Neural cell (in vitro differentiated cells): ENCODE measurements around the gene F11R. TPM values are rescaled to one million over a fixed set of nuclear protein-coding genes. Genes with fewer than 3 reads are reported as not detected.

Experiments used
- H2AFZ ChIP-seq: fragments of 200-600, 300-800 bp; sonication (generic), shearing (Covaris generic); 2 replicates; pipeline ENCODE4 v1.6.0; 2014; ENCODE audit warnings: low read depth, mild to moderate bottlenecking, antibody characterized with exemption, low read length, moderate library complexity
- H3F3A ChIP-seq: fragments of 200-600 bp; shearing (Covaris generic); 2 replicates; pipeline ENCODE4 v1.6.1; 2016; ENCODE audit warnings: mild to moderate bottlenecking, moderate library complexity, mixed read lengths, antibody characterized with exemption, low read length; ENCODE audit not compliant: insufficient read depth, poor library complexity, severe bottlenecking
- H3K27ac ChIP-seq: fragments of 200-600, 300-800 bp; sonication (generic), shearing (Covaris generic); 2 replicates; pipeline ENCODE4 v1.5.1; 2014; ENCODE audit warnings: mild to moderate bottlenecking, low read length, moderate library complexity
- H3K27me3 ChIP-seq: fragments of 300-800, 200-600 bp; sonication (generic), shearing (Covaris generic); 2 replicates; pipeline ENCODE4 v1.6.0; 2014; ENCODE audit warnings: mild to moderate bottlenecking, low read depth, low read length, moderate library complexity; ENCODE audit not compliant: insufficient read depth
- H3K36me3 ChIP-seq: fragments of 300-800, 200-600 bp; sonication (generic), shearing (Covaris generic); 2 replicates; pipeline ENCODE4 v1.5.1; 2014; ENCODE audit warnings: mild to moderate bottlenecking, antibody characterized with exemption, low read length, moderate library complexity; ENCODE audit not compliant: insufficient read depth
- H3K4me2 ChIP-seq: fragments of 300-800, 200-600 bp; sonication (generic), shearing (Covaris generic); 2 replicates; pipeline ENCODE4 v1.6.0; 2014; ENCODE audit warnings: mild to moderate bottlenecking, low read length
- H3K4me3 ChIP-seq: fragments of 300-800, 200-600 bp; sonication (generic), shearing (Covaris generic); 2 replicates; pipeline ENCODE4 v1.5.1; 2014; ENCODE audit warnings: mild to moderate bottlenecking, low read length, moderate library complexity
- H3K79me2 ChIP-seq: fragments of 200-600 bp; shearing (Covaris generic); replicated peaks from 2 replicates; pipeline ENCODE4 v1.6.0; 2014; ENCODE audit warnings: mild to moderate bottlenecking, low read length, moderate library complexity; ENCODE audit not compliant: insufficient read depth
- H3K9ac ChIP-seq: fragments of 300-800, 200-600 bp; sonication (generic), shearing (Covaris generic); 2 replicates; pipeline ENCODE4 v1.6.1; 2016; ENCODE audit warnings: mild to moderate bottlenecking, low read length, mixed read lengths
- H3K9me2 ChIP-seq: fragments of 200-600 bp; shearing (Covaris generic); 2 replicates; pipeline ENCODE4 v1.6.1; 2016; ENCODE audit warnings: mild to moderate bottlenecking, low read length, mixed read lengths; ENCODE audit not compliant: insufficient read depth
- H3K9me3 ChIP-seq: fragments of 200-600, 300-800 bp; sonication (generic), shearing (Covaris generic); 2 replicates; pipeline ENCODE4 v1.6.1; 2016; ENCODE audit warnings: mild to moderate bottlenecking, mixed run types, low read length, moderate library complexity, mixed read lengths
- H4K20me1 ChIP-seq: fragments of 200-600 bp; shearing (Covaris generic); 2 replicates; pipeline ENCODE4 v1.6.1; 2016; ENCODE audit warnings: mild to moderate bottlenecking, mixed run types; ENCODE audit not compliant: insufficient read depth
- EP300 ChIP-seq: fragments of 450-650 bp; conservative IDR thresholded peaks from 2 replicates; pipeline ENCODE4 v1.6.1; 2014; ENCODE audit warnings: antibody characterized with exemption, mild to moderate bottlenecking, moderate library complexity; ENCODE audit not compliant: poor library complexity, severe bottlenecking
- EZH2 ChIP-seq: fragments of 200-600, 300-800 bp; shearing (Covaris generic), sonication (generic); IDR thresholded peaks from 2 replicates; pipeline ENCODE4 v1.6.1; 2014; ENCODE audit warnings: antibody characterized with exemption, low read length, borderline replicate concordance, mild to moderate bottlenecking; ENCODE audit not compliant: insufficient read depth, poor library complexity, severe bottlenecking
- MXI1 ChIP-seq: fragments of 450-650 bp; conservative IDR thresholded peaks from 2 replicates; pipeline ENCODE4 v1.6.1; 2014; ENCODE audit warnings: antibody characterized with exemption, mild to moderate bottlenecking; ENCODE audit not compliant: poor library complexity, severe bottlenecking
- POLR2AphosphoS5 ChIP-seq: IDR thresholded peaks from 2 replicates; pipeline ENCODE4 v1.6.1; 2012
- RAD21 ChIP-seq: fragments of 450-650 bp; conservative IDR thresholded peaks from 2 replicates; pipeline ENCODE4 v1.6.1; 2014; ENCODE audit warnings: antibody characterized with exemption, mild to moderate bottlenecking, moderate library complexity
- SMC3 ChIP-seq: fragments of 450-650 bp; conservative IDR thresholded peaks from 2 replicates; pipeline ENCODE4 v1.6.1; 2014; ENCODE audit warnings: antibody characterized with exemption, mild to moderate bottlenecking, moderate library complexity; ENCODE audit not compliant: poor library complexity
- TAF1 ChIP-seq: IDR thresholded peaks from 2 replicates; pipeline ENCODE4 v1.6.1; 2012; ENCODE audit warnings: low read depth
- polyA minus RNA-seq: library from RNA; depleted of rRNA, polyadenylated mRNA; stranded (reverse); fragments of >200 nt; gene quantifications from 2 replicates; pipeline ENCODE4 v1.2.3, GENCODE V29; 2014
- polyA plus RNA-seq: library from polyadenylated mRNA; depleted of rRNA; stranded (reverse); fragments of >200 nt; gene quantifications from 2 replicates; pipeline ENCODE4 v1.2.3, GENCODE V29; 2014
- TF ChIP-seq, protein P1 (sequence below): IDR thresholded peaks from 2 replicates; pipeline ENCODE4 v1.6.1; 2012; ENCODE audit warnings: borderline replicate concordance
- TF ChIP-seq, protein P2 (sequence below): fragments of 450-650 bp; IDR thresholded peaks from 2 replicates; pipeline ENCODE4 v1.5.1; 2014; ENCODE audit warnings: antibody characterized with exemption, mild to moderate bottlenecking, moderate library complexity; ENCODE audit not compliant: poor library complexity, severe bottlenecking

The F11R gene
- polyA plus RNA-seq (4.3 and 7.3 TPM in 2 replicates), polyA minus RNA-seq (4.6 and 8.1 TPM in 2 replicates)

- no peaks in the 10 kb centered on the region for H3K79me2 ChIP-seq
- H4K20me1 ChIP-seq = no peaks in the 10 kb centered on the region
- peak within 1 kb of the TSS; percentile 3 for H2AFZ ChIP-seq
- H3K27me3 ChIP-seq = peaks cover 28% of the 10 kb centered on the region
- peak within 1 kb of the TSS; percentile 11 for H3K9ac ChIP-seq
- no peak within 1 kb of the TSS for H3K27ac ChIP-seq
- H3K9me2 ChIP-seq = no peaks in the 10 kb centered on the region
- no peaks in the 10 kb centered on the region for H3F3A ChIP-seq
- no peaks in the 10 kb centered on the region for H3K9me3 ChIP-seq
- peak within 1 kb of the TSS; percentile 43 for H3K4me2 ChIP-seq
- H3K4me3 ChIP-seq = peak within 1 kb of the TSS; percentile 71
- H3K36me3 ChIP-seq = no peaks in the 10 kb centered on the region
- no peak for TF ChIP-seq MXI1
- no peak for TF ChIP-seq RAD21
- TF ChIP-seq, protein P1, sequence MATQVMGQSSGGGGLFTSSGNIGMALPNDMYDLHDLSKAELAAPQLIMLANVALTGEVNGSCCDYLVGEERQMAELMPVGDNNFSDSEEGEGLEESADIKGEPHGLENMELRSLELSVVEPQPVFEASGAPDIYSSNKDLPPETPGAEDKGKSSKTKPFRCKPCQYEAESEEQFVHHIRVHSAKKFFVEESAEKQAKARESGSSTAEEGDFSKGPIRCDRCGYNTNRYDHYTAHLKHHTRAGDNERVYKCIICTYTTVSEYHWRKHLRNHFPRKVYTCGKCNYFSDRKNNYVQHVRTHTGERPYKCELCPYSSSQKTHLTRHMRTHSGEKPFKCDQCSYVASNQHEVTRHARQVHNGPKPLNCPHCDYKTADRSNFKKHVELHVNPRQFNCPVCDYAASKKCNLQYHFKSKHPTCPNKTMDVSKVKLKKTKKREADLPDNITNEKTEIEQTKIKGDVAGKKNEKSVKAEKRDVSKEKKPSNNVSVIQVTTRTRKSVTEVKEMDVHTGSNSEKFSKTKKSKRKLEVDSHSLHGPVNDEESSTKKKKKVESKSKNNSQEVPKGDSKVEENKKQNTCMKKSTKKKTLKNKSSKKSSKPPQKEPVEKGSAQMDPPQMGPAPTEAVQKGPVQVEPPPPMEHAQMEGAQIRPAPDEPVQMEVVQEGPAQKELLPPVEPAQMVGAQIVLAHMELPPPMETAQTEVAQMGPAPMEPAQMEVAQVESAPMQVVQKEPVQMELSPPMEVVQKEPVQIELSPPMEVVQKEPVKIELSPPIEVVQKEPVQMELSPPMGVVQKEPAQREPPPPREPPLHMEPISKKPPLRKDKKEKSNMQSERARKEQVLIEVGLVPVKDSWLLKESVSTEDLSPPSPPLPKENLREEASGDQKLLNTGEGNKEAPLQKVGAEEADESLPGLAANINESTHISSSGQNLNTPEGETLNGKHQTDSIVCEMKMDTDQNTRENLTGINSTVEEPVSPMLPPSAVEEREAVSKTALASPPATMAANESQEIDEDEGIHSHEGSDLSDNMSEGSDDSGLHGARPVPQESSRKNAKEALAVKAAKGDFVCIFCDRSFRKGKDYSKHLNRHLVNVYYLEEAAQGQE = no peak
- TF ChIP-seq, protein P2, sequence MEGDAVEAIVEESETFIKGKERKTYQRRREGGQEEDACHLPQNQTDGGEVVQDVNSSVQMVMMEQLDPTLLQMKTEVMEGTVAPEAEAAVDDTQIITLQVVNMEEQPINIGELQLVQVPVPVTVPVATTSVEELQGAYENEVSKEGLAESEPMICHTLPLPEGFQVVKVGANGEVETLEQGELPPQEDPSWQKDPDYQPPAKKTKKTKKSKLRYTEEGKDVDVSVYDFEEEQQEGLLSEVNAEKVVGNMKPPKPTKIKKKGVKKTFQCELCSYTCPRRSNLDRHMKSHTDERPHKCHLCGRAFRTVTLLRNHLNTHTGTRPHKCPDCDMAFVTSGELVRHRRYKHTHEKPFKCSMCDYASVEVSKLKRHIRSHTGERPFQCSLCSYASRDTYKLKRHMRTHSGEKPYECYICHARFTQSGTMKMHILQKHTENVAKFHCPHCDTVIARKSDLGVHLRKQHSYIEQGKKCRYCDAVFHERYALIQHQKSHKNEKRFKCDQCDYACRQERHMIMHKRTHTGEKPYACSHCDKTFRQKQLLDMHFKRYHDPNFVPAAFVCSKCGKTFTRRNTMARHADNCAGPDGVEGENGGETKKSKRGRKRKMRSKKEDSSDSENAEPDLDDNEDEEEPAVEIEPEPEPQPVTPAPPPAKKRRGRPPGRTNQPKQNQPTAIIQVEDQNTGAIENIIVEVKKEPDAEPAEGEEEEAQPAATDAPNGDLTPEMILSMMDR = no peak
- TF ChIP-seq EP300 = no peak
- TF ChIP-seq SMC3 = no peak
- TF ChIP-seq EZH2 = no peak
- no peak for TF ChIP-seq POLR2AphosphoS5
- no peak for TF ChIP-seq TAF1
Measured at GRCh38 chr1:161020509-161021164, at the start of gene F11R. TSS of gene F11R (minus strand) at chr1:161021152. CDS start at chr1:161021073, 79 bp downstream.

DNA sequence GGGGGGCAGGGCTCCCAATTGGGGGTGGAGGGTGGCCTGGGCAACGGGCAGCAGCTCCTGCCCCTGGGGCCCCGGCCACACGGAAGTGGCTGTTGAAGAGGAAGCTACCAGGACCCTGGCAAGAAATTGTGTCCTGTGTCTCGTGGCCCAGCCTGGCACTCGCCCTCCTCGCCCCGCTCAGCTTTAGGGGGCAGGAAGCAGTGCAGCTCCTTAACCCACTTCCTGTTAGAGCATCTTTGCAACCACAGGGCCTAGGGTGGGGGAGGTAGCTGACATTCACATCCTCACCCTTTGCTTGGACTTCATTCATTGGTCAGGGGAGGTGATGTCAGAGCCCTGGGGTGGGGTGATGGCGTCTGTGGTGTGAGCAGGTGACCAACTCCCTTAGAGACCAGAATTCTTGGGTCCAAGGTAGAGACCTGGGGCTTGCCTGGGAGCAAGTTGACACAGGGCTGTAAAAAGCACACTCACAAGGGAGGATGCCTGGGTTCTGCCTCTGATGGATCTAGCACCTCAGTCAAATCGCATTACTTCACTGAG is 48.8 kb upstream of the F11R start, which contains the start of gene ARHGAP30:
TSS of gene ARHGAP30 (minus strand) at position 161 of the 540 bp plus-strand sequence. CDS start 267 bp downstream, outside the sequence.
- H3F3A ChIP-seq = no peaks in the 10 kb centered on the region
- H3K9me2 ChIP-seq = no peaks in the 10 kb centered on the region
- H3K36me3 ChIP-seq = no peaks in the 10 kb centered on the region
- H3K27me3 ChIP-seq = no peaks in the 10 kb centered on the region
- no peaks in the 10 kb centered on the region for H3K79me2 ChIP-seq
- H3K9me3 ChIP-seq = no peaks in the 10 kb centered on the region
- H3K4me3 ChIP-seq = no peak within 1 kb of the TSS
- H3K4me2 ChIP-seq = no peak within 1 kb of the TSS
- H3K9ac ChIP-seq = no peak within 1 kb of the TSS
- no peak for TF ChIP-seq RAD21
- no peak for TF ChIP-seq EZH2
- TF ChIP-seq SMC3 = no peak
- TF ChIP-seq POLR2AphosphoS5 = no peak
- TF ChIP-seq TAF1 = no peak
- TF ChIP-seq, protein P1 = no peak
- no peak for TF ChIP-seq MXI1
- no peak for TF ChIP-seq EP300
- TF ChIP-seq, protein P2 = no peak
- no peak within 1 kb of the TSS for H2AFZ ChIP-seq
- H3K27ac ChIP-seq = no peak within 1 kb of the TSS
- no peaks in the 10 kb centered on the region for H4K20me1 ChIP-seq
